Heart left ventricle (tissue), 16 donors: Measurements from ENCODE around the gene AOC2. TPM values are rescaled to one million over a fixed set of nuclear protein-coding genes. Genes with fewer than 3 reads are reported as not detected.

ENCODE experiments used
- ATAC-seq, 4 donors: fragments of 200-7000 bp; cut with Tn5 transposase; one replicate each; pipeline ENCODE4 v1.9.1; 2020 to 2022; ENCODE audit warnings: moderate library complexity in 4 of 4, mild to moderate bottlenecking in 3 of 4, moderate number of reproducible peaks in 1 of 4
- DNase-seq, 5 donors: peaks; one replicate each; pipeline ENCODE4 v3.0.0-alpha.2; 2020
- H3K27ac ChIP-seq, 12 donors: fragments of 200-600 bp; sonication (generic) in 4 of 12; one replicate each; pipeline versions ENCODE4 v1.5.0 to v1.8.0; 2016 to 2022; ENCODE audit warnings: mild to moderate bottlenecking in 2 of 12
- H3K27me3 ChIP-seq, 9 donors: fragments of 200-600 bp; sonication (generic) in 2 of 9; one replicate each; pipeline versions ENCODE4 v1.5.1 to v1.8.0; 2016 to 2022; ENCODE audit warnings: mild to moderate bottlenecking in 3 of 9
- H3K36me3 ChIP-seq, 9 donors: fragments of 200-600 bp; sonication (generic) in 2 of 9; one replicate each; pipeline versions ENCODE4 v1.5.0 to v1.8.0; 2018 to 2022; ENCODE audit warnings: mild to moderate bottlenecking in 2 of 9
- H3K4me1 ChIP-seq, 12 donors: fragments of 200-600 bp; sonication (generic) in 4 of 12; one replicate each; pipeline versions ENCODE4 v1.5.0 to v1.8.0; 2016 to 2022; ENCODE audit warnings: mild to moderate bottlenecking in 3 of 12
- H3K4me3 ChIP-seq, 12 donors: fragments of 200-600 bp; sonication (generic) in 4 of 12; one replicate each; pipeline versions ENCODE4 v1.5.0 to v1.8.0; 2017 to 2022; ENCODE audit warnings: mild to moderate bottlenecking in 9 of 12, moderate library complexity in 4 of 12
- H3K9me3 ChIP-seq, 12 donors: fragments of 200-600 bp; sonication (generic) in 4 of 12; one replicate each; pipeline versions ENCODE4 v1.5.0 to v1.8.0; 2016 to 2022; ENCODE audit warnings: mild to moderate bottlenecking in 1 of 12
- POLR2A ChIP-seq, 2 donors: fragments of 450-650 bp; IDR thresholded peaks; one replicate each; pipeline ENCODE4 v1.6.1; 2017; ENCODE audit warnings: antibody characterized with exemption in 2 of 2, mild to moderate bottlenecking in 2 of 2, moderate library complexity in 2 of 2
- WGBS, 4 donors: extraction: QIAGEN DNeasy Blood & Tissue Kit in 2 of 4; methylation state at CpG; one replicate each; pipeline versions ENCODE4 v1.1.5 to v1.1.7; 2013 to 2018; 5-methylcytosine and 5-hydroxymethylcytosine counted together
- intact Hi-C, 10 donors: fragments of 100-400 bp; cut with DNase I; formaldehyde crosslinking; loops; one replicate each; pipeline versions ENCODE4 v1.11.1 to v1.14.2; 2022
- polyA plus RNA-seq, 2 donors: library from polyadenylated mRNA; stranded (reverse); fragments of 200-250 nt; gene quantifications; one replicate each; pipeline ENCODE4 v1.2.3, GENCODE V29; 2013
- total RNA-seq, 9 donors: library from RNA; depleted of rRNA in 2 of 9; stranded (reverse); fragments of >200 nt in 2 of 9; fragmentation: NEBNext Ultra II Directional in 3 of 9; extraction: Animal tissue kit (Norgen Biotek cat#: 25700) in 3 of 9; gene quantifications; one replicate each; pipeline versions ENCODE4 v1.1.0 to v1.2.4, GENCODE V29; 2016 to 2023
- TF ChIP-seq, protein P1 (sequence below), 12 donors: fragments of 200-600 bp; sonication (generic) in 4 of 12; IDR thresholded peaks; one replicate each; pipeline versions ENCODE4 v1.5.0 to v1.8.0; 2018 to 2022; ENCODE audit warnings: antibody characterized with exemption in 12 of 12, mild to moderate bottlenecking in 5 of 12
- donor health status: ischemic (EF 13 %, LVEDD 7.1; RV severe dilation, severe dysfunction).
- donor health status: healthy with polysubstance abuse.
- donor health status: DM: no; HTN: yes; CAD: no.
- donor health status: DM: no; HTN: no; CAD: no.
- donor health status: ischemic (EF 25% LVEDD 6.9; RV normal size, moderate dysfunction).
- donor health status: ischemic (EF 25% LVEDD 5.7; RV mildly dilated, moderate dysfunction).
- donor health status: healthy.
- donor health status: DM: yes; HTN: yes; CAD: no.
- donor health status: ischemic (EF 35%, LVEDD 5.7; RV mildly dilated, moderate dysfunction).
- donor health status: nonischemic (EF 11% LVEDD 7.7; RV severe dilation, severe dysfunction).
- donor health status: DM: yes; HTN: yes; CAD: no.
- donor health status: PGD.
- donor health status: ischemic (EF 29% LVEDD 5.4; RV normal size, mild dysfunction).
- donor health status: nonischemic (EF 23%, LVEDD 6.1; RV moderate dilation, normal function).

Gene AOC2
- total and polyA plus RNA-seq, 11 donors = 0.21 to 0.88 (median 0.44) TPM

GRCh38 chr17:42798383-42799380 lies 45.7 kb upstream of the AOC2 start, which contains the start of the genes CNTD1 and COA3:
TSS of gene CNTD1 (plus strand) at chr17:42798861. CDS start at chr17:42799068, 207 bp downstream.
TSS of gene COA3 (minus strand) at chr17:42798704. CDS start at chr17:42798681, 23 bp downstream.
- intact Hi-C loops = no loop called here
- Histone ChIP-seq H3K27me3 (no peaks in the 10 kb centered on the region), H3K9me3 (no peaks in the 10 kb centered on the region), H3K4me3 (peak within 1 kb of the TSS; percentile 71 to 96 (median 91)), H3K27ac (peak within 1 kb of the TSS in 11 of 12 donors; percentile 76 to 89 (median 80)), H3K4me1 (peaks cover 3 to 25% (median 16%) of the 10 kb centered on the region in 12 donors), H3K36me3 (peaks cover 0 to 18% (median 4%) of the 10 kb centered on the region in 9 donors)
- peak; percentile 96 to 99 (median 98) for ATAC-seq
- 25 to 26% (median 26%) methylated on average over 61 to 66 of the region's 66 CpGs for WGBS, 4 donors
- TF ChIP-seq, protein P1, sequence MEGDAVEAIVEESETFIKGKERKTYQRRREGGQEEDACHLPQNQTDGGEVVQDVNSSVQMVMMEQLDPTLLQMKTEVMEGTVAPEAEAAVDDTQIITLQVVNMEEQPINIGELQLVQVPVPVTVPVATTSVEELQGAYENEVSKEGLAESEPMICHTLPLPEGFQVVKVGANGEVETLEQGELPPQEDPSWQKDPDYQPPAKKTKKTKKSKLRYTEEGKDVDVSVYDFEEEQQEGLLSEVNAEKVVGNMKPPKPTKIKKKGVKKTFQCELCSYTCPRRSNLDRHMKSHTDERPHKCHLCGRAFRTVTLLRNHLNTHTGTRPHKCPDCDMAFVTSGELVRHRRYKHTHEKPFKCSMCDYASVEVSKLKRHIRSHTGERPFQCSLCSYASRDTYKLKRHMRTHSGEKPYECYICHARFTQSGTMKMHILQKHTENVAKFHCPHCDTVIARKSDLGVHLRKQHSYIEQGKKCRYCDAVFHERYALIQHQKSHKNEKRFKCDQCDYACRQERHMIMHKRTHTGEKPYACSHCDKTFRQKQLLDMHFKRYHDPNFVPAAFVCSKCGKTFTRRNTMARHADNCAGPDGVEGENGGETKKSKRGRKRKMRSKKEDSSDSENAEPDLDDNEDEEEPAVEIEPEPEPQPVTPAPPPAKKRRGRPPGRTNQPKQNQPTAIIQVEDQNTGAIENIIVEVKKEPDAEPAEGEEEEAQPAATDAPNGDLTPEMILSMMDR (IDR thresholded peaks at IDR 0.05) = peak in 1 of 12 donors; percentile 3
- TF ChIP-seq POLR2A (IDR thresholded peaks at IDR 0.05) = no peak
- peak; percentile 87 to 93 (median 91) for DNase-seq

DNA sequence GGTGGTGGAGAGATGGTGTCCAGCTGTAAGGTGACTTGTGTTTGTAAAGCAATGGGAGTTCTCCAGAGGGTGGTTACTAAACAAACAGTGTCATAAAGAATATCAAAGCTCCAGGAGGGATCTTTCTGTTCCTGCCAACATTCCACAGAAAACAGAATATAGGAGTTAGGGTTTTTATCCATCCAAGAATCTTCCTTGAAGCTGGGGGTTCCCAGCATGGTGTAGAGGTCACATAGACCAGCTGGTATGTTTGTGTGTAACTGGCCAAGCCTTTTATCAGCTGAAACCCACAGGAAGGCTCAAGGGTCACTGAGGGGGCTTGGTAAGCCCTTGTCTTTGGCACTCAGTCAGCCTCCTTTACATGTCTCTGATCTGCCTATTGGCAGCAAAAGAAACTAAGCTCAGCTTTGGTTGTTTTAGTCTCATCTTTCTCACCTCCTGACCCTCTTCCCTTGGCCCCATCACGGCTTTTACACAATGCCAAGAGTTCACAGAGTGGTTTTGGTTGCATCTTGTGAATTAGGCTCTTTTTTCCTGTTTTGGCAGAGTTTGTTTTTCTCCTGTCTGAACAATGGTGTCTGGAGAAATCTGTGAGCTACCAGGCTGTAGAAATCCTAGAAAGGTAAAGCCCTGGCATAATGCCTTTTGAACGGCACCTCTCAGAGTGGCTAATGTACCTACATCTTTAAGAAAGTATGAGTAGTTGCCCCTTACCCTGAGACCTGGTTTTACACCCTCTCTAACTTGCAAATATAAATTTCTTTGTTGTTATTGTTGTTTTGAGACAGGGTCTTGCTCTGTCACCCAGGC lies 41.1 kb upstream of the AOC2 start:
- DNase-seq = no peak
- peaks cover 0 to 6% (median 4%) of the 10 kb centered on the region in 12 donors for H3K4me1 ChIP-seq
- intact Hi-C loops = no loop called here
- H3K27ac ChIP-seq = no peak overlapping the region
- H3K4me3 ChIP-seq = no peak overlapping the region
- no peaks in the 10 kb centered on the region for H3K36me3 ChIP-seq
- no peaks in the 10 kb centered on the region for H3K9me3 ChIP-seq
- WGBS, 4 donors = 54 to 77% (median 65%) methylated on average over 2 of the region's 2 CpGs
- TF ChIP-seq, protein P1 (IDR thresholded peaks at IDR 0.05) = no peak
- TF ChIP-seq POLR2A (IDR thresholded peaks at IDR 0.05) = no peak
- H3K27me3 ChIP-seq = no peaks in the 10 kb centered on the region
- ATAC-seq = no peak

GRCh38 chr17:42804918-42805367 lies 39.4 kb upstream of the AOC2 start:
- 97 to 100% (median 98%) methylated on average over 1 of the region's 1 CpG for WGBS, 4 donors
- TF ChIP-seq, protein P1 (IDR thresholded peaks at IDR 0.05) = no peak
- TF ChIP-seq POLR2A (IDR thresholded peaks at IDR 0.05) = no peak
- no peak overlapping the region for H3K27ac ChIP-seq

More at GRCh38 chr17:42804918-42805367, 39.4 kb upstream of the AOC2 start:
- Histone ChIP-seq H3K36me3 (peaks cover 0 to 14% (median 9%) of the 10 kb centered on the region in 9 donors), H3K4me1 (no peaks in the 10 kb centered on the region), H3K4me3 (no peak overlapping the region), H3K27me3 (no peaks in the 10 kb centered on the region), H3K9me3 (no peaks in the 10 kb centered on the region)
- intact Hi-C loops = no loop called here
- ATAC-seq (no peak), DNase-seq (no peak)
